H9 (cell line): Measurements from ENCODE around the gene WDFY3. TPM values are rescaled to one million over a fixed set of nuclear protein-coding genes. Genes with fewer than 3 reads are reported as not detected.

Experiments
- DNase-seq: peaks from one replicate; pipeline ENCODE4 v3.0.0-alpha.2; 2017
- H2AFZ ChIP-seq: one replicate; pipeline ENCODE4 v1.6.1; 2013; ENCODE audit warnings: mild to moderate bottlenecking, low read length, control low read depth, moderate library complexity
- H2AK5ac ChIP-seq: 2 replicates; pipeline ENCODE4 v1.6.1; 2013; ENCODE audit warnings: low read length, control low read depth, mixed read lengths; ENCODE audit not compliant: insufficient read length
- H2BK120ac ChIP-seq: one replicate; pipeline ENCODE4 v1.6.1; 2013; ENCODE audit warnings: low read depth, mild to moderate bottlenecking, low read length, control low read depth, inconsistent platforms; ENCODE audit not compliant: poor library complexity, severe bottlenecking
- H2BK12ac ChIP-seq: 2 replicates; pipeline ENCODE4 v1.6.1; 2013; ENCODE audit warnings: low read length, control low read depth, mixed read lengths, low read depth; ENCODE audit not compliant: insufficient read length
- H2BK15ac ChIP-seq: 2 replicates; pipeline ENCODE4 v1.6.1; 2013; ENCODE audit warnings: low read depth, low read length, control low read depth
- H2BK20ac ChIP-seq: one replicate; pipeline ENCODE4 v1.6.1; 2013; ENCODE audit warnings: low read depth, mild to moderate bottlenecking, low read length, control low read depth, inconsistent platforms; ENCODE audit not compliant: poor library complexity, severe bottlenecking
- H2BK5ac ChIP-seq: 2 replicates; pipeline ENCODE4 v1.6.1; 2013; ENCODE audit warnings: low read length, control low read depth, mixed read lengths; ENCODE audit not compliant: insufficient read length
- H3K14ac ChIP-seq: 2 replicates; pipeline ENCODE4 v1.6.1; 2013; ENCODE audit warnings: low read length, control low read depth; ENCODE audit not compliant: insufficient read depth
- H3K18ac ChIP-seq: 2 replicates; pipeline ENCODE4 v1.6.1; 2013; ENCODE audit warnings: low read depth, mild to moderate bottlenecking, mixed read lengths, low read length, control low read depth; ENCODE audit not compliant: insufficient read length
- H3K23ac ChIP-seq: 2 replicates; pipeline ENCODE4 v1.6.1; 2013; ENCODE audit warnings: low read length, control low read depth, mixed read lengths, low read depth; ENCODE audit not compliant: insufficient read length
- H3K23me2 ChIP-seq: 2 replicates; pipeline ENCODE4 v1.6.1; 2013; ENCODE audit warnings: low read depth, mild to moderate bottlenecking, mixed read lengths, low read length, control low read depth; ENCODE audit not compliant: insufficient read length, poor library complexity, severe bottlenecking
- H3K27ac ChIP-seq: 2 replicates; pipeline ENCODE4 v1.5.1; 2013; ENCODE audit warnings: low read length, control low read depth, mixed read lengths, low read depth; ENCODE audit not compliant: insufficient read length
- H3K27me3 ChIP-seq: 2 replicates; pipeline ENCODE4 v1.6.1; 2013; ENCODE audit warnings: low read length, control low read depth, inconsistent platforms; ENCODE audit not compliant: insufficient read depth
- H3K4ac ChIP-seq: 2 replicates; pipeline ENCODE4 v1.6.1; 2013; ENCODE audit warnings: low read depth, mild to moderate bottlenecking, control low read depth, inconsistent platforms, low read length, moderate library complexity
- H3K4me1 ChIP-seq: 2 replicates; pipeline ENCODE4 v1.6.1; 2013; ENCODE audit warnings: low read length, control low read depth, inconsistent platforms; ENCODE audit not compliant: insufficient read depth
- H3K4me2 ChIP-seq: 2 replicates; pipeline ENCODE4 v1.6.1; 2013; ENCODE audit warnings: low read length, control low read depth, mixed read lengths; ENCODE audit not compliant: insufficient read length, insufficient read depth
- H3K56ac ChIP-seq: 2 replicates; pipeline ENCODE4 v1.6.1; 2013; ENCODE audit warnings: low read depth, mild to moderate bottlenecking, mixed read lengths, low read length, control low read depth; ENCODE audit not compliant: insufficient read length
- H3K79me1 ChIP-seq: 2 replicates; pipeline ENCODE4 v1.6.1; 2013; ENCODE audit warnings: low read depth, mild to moderate bottlenecking, moderate library complexity, low read length, control low read depth, inconsistent platforms; ENCODE audit not compliant: insufficient read depth, poor library complexity, severe bottlenecking
- H3K79me2 ChIP-seq: 2 replicates; pipeline ENCODE4 v1.6.1; 2013; ENCODE audit warnings: low read length, control low read depth, inconsistent platforms; ENCODE audit not compliant: insufficient read depth
- H3K9ac ChIP-seq: 2 replicates; pipeline ENCODE4 v1.6.1; 2013; ENCODE audit warnings: low read length, control low read depth, mixed read lengths; ENCODE audit not compliant: insufficient read length; ENCODE audit errors: extremely low read depth
- H3K9me3 ChIP-seq: one replicate; pipeline ENCODE4 v1.6.1; 2013; ENCODE audit warnings: low read depth, low read length, inconsistent platforms; ENCODE audit not compliant: control insufficient read depth
- H3T11ph ChIP-seq: one replicate; pipeline ENCODE4 v1.6.1; 2013; ENCODE audit warnings: mild to moderate bottlenecking, low read length, control low read depth, inconsistent platforms
- H4K20me1 ChIP-seq: one replicate; pipeline ENCODE4 v1.6.1; 2013; ENCODE audit not compliant: control insufficient read depth, insufficient read length, insufficient read depth
- H4K5ac ChIP-seq: 2 replicates; pipeline ENCODE4 v1.6.1; 2013; ENCODE audit warnings: low read depth, mild to moderate bottlenecking, mixed read lengths, low read length, control low read depth; ENCODE audit not compliant: insufficient read length
- H4K8ac ChIP-seq: replicated peaks from 2 replicates; pipeline ENCODE4 v1.6.1; 2013; ENCODE audit warnings: low read length, control low read depth, mixed read lengths, low read depth; ENCODE audit not compliant: insufficient read length
- H4K91ac ChIP-seq: 2 replicates; pipeline ENCODE4 v1.6.1; 2013; ENCODE audit warnings: low read depth, mild to moderate bottlenecking, moderate library complexity, mixed read lengths, low read length, control low read depth; ENCODE audit not compliant: insufficient read length
- H3K27ac Mint-ChIP-seq, 3 experiments: 2 replicates in 2 of 3; 3 replicates in 1 of 3; pipeline ENCODE4 v1.8.0; 2020 to 2021; ENCODE audit warnings: mixed read lengths in 3 of 3, mild to moderate bottlenecking in 1 of 3, moderate library complexity in 1 of 3
- H3K27me3 Mint-ChIP-seq: 2 replicates; pipeline ENCODE4 v1.8.0; 2021; ENCODE audit warnings: low read depth, mild to moderate bottlenecking, moderate library complexity, mixed read lengths
- H3K36me3 Mint-ChIP-seq, 3 experiments: 2 replicates in 2 of 3; 3 replicates in 1 of 3; pipeline ENCODE4 v1.8.0; 2020 to 2021; ENCODE audit warnings: low read depth in 3 of 3, mixed read lengths in 3 of 3; ENCODE audit not compliant: insufficient read depth in 1 of 3
- H3K4me1 Mint-ChIP-seq, 2 experiments: 2 replicates each; pipeline ENCODE4 v1.8.0; 2020; ENCODE audit warnings: mixed read lengths in 2 of 2
- H3K4me3 Mint-ChIP-seq, 2 experiments: 2 replicates in 1 of 2; 3 replicates in 1 of 2; pipeline ENCODE4 v1.8.0; 2020 to 2021; ENCODE audit warnings: mild to moderate bottlenecking in 2 of 2, mixed read lengths in 2 of 2, moderate library complexity in 1 of 2
- H3K9me3 Mint-ChIP-seq, 2 experiments: 2 replicates in 1 of 2; 3 replicates in 1 of 2; pipeline ENCODE4 v1.8.0; 2020; ENCODE audit warnings: mild to moderate bottlenecking in 2 of 2, mixed read lengths in 2 of 2, moderate library complexity in 1 of 2
- CTCF ChIP-seq: fragments of 200-600 bp; sonication (generic); conservative IDR thresholded peaks from 3 replicates; pipeline ENCODE4 v1.8.0; 2021; ENCODE audit warnings: antibody characterized with exemption, mild to moderate bottlenecking
- WGBS: extraction: QIAGEN DNeasy Blood & Tissue Kit; methylation state at CpG from one replicate; pipeline ENCODE4 v1.1.7; 2013; ENCODE audit warnings: missing lambda C conversion rate, low lambda C conversion rate, mixed read lengths; ENCODE audit not compliant: insufficient read length; ENCODE audit errors: extremely low coverage; 5-methylcytosine and 5-hydroxymethylcytosine counted together
- total RNA-seq: library from RNA; stranded (reverse); gene quantifications from 2 replicates; pipeline ENCODE4 v1.2.1, GENCODE V29; 2021

Gene WDFY3
- total RNA-seq, 1 experiment from 2014 or later: 54.6 TPM

GRCh38 chr4:84648178-84648577 lies 318.3 kb downstream of the WDFY3 start:
- Histone ChIP-seq H3K4me2 (no peak overlapping the region), H3K9me3 (no peaks in the 10 kb centered on the region), H3K4me1 (0 out of 2 replicates have a peak, but pooled peaks cover 2% of the 10 kb centered on the region), H4K5ac (no peak overlapping the region), H2BK20ac (no peak overlapping the region), H3K23ac (no peak overlapping the region), H2BK5ac (no peak overlapping the region), H2AK5ac (no peak overlapping the region), H3K27me3 (no peaks in the 10 kb centered on the region), H3K79me1 (no peaks in the 10 kb centered on the region), H3K27ac (no peak overlapping the region), H2AFZ (no peak overlapping the region), H2BK15ac (no peak overlapping the region), H4K20me1 (no peaks in the 10 kb centered on the region), H3K56ac (no peak overlapping the region), H3K23me2 (no peaks in the 10 kb centered on the region), H3K4ac (no peak overlapping the region), H4K8ac (no peak overlapping the region), H3K14ac (no peak overlapping the region), H2BK12ac (no peak overlapping the region), H2BK120ac (no peak overlapping the region), H3K79me2 (no peaks in the 10 kb centered on the region), H3T11ph (no peak overlapping the region), H3K18ac (no peak overlapping the region), H4K91ac (no peak overlapping the region), H3K9ac (no peak overlapping the region)
- no peaks in the 10 kb centered on the region for H3K27me3 Mint-ChIP-seq
- H3K9me3 Mint-ChIP-seq: no peaks in the 10 kb centered on the region
- peaks cover 33 to 50% of the 10 kb centered on the region in 2 experiments for H3K4me1 Mint-ChIP-seq
- WGBS: no CpG with 5 or more reads among the region's 1 CpG
- H3K27ac Mint-ChIP-seq: peak overlapping the region in 1 of 3 experiments; percentile 33; a peak in 1 of 7 replicates
- H3K36me3 Mint-ChIP-seq: peaks cover 19 to 36% (median 35%) of the 10 kb centered on the region in 3 experiments; a peak in 6 of 7 replicates
- no peak for TF ChIP-seq CTCF
- no peak overlapping the region for H3K4me3 Mint-ChIP-seq
- no peak for DNase-seq
